Astrocyte (in vitro differentiated cells and primary cell): ENCODE measurements around the gene ATP2A2. TPM values are rescaled to one million over a fixed set of nuclear protein-coding genes. Genes with fewer than 3 reads are reported as not detected.

Source experiments
- DNase-seq: peaks from one replicate; pipeline ENCODE4 v3.0.0-alpha.2; 2010; ENCODE audit warnings: low read depth
- FAIRE-seq: peaks from 2 replicates; lab custom pipeline; 2011; peaks lifted over from hg19 to GRCh38; lab: Jason Lieb, UNC
- H2AFZ ChIP-seq: 2 replicates; pipeline ENCODE4 v1.6.0; 2012; ENCODE audit warnings: low read depth, low read length, inconsistent platforms
- H3K27ac ChIP-seq: 2 replicates; pipeline ENCODE4 v1.5.1; 2011; ENCODE audit warnings: low read depth, low read length, inconsistent platforms
- H3K27me3 ChIP-seq: 2 replicates; pipeline ENCODE4 v1.6.0; 2011; ENCODE audit warnings: low read length, inconsistent platforms; ENCODE audit not compliant: insufficient read depth
- H3K36me3 ChIP-seq: 2 replicates; pipeline ENCODE4 v1.5.1; 2011; ENCODE audit warnings: low read length, inconsistent platforms; ENCODE audit not compliant: insufficient read depth
- H3K4me1 ChIP-seq: 2 replicates; pipeline ENCODE4 v1.5.1; 2011; ENCODE audit warnings: low read length, inconsistent platforms; ENCODE audit not compliant: insufficient read depth
- H3K4me2 ChIP-seq: 2 replicates; pipeline ENCODE4 v1.6.0; 2012; ENCODE audit warnings: low read length, inconsistent platforms
- H3K4me3 ChIP-seq: 2 replicates; pipeline ENCODE4 v1.5.1; 2011; ENCODE audit warnings: low read depth, mild to moderate bottlenecking, low read length, inconsistent platforms; ENCODE audit not compliant: insufficient read depth
- H3K79me2 ChIP-seq: 2 replicates; pipeline ENCODE4 v1.6.0; 2012; ENCODE audit warnings: mild to moderate bottlenecking, low read length, inconsistent platforms; ENCODE audit not compliant: insufficient read depth
- H3K9ac ChIP-seq: 2 replicates; pipeline ENCODE4 v1.6.0; 2012; ENCODE audit warnings: mild to moderate bottlenecking, low read length, inconsistent platforms
- H3K9me3 ChIP-seq: 2 replicates; pipeline ENCODE4 v1.5.1; 2012; ENCODE audit warnings: low read depth, mild to moderate bottlenecking, low read length, inconsistent platforms; ENCODE audit not compliant: insufficient read depth
- H4K20me1 ChIP-seq: 2 replicates; pipeline ENCODE4 v1.6.0; 2012; ENCODE audit warnings: low read length, inconsistent platforms; ENCODE audit not compliant: insufficient read depth
- H3K27ac Mint-ChIP-seq: one replicate; pipeline ENCODE4 v1.8.0; 2021; ENCODE audit warnings: mild to moderate bottlenecking, mixed read lengths; ENCODE audit not compliant: unreplicated experiment
- H3K27me3 Mint-ChIP-seq: one replicate; pipeline ENCODE4 v1.8.0; 2021; ENCODE audit warnings: low read depth, mixed read lengths; ENCODE audit not compliant: unreplicated experiment
- H3K36me3 Mint-ChIP-seq: one replicate; pipeline ENCODE4 v1.8.0; 2021; ENCODE audit warnings: low read depth, mixed read lengths; ENCODE audit not compliant: unreplicated experiment
- H3K4me1 Mint-ChIP-seq: one replicate; pipeline ENCODE4 v1.8.0; 2021; ENCODE audit warnings: low read depth, mixed read lengths; ENCODE audit not compliant: unreplicated experiment
- H3K4me3 Mint-ChIP-seq: one replicate; pipeline ENCODE4 v1.8.0; 2021; ENCODE audit warnings: mild to moderate bottlenecking, moderate library complexity, mixed read lengths; ENCODE audit not compliant: unreplicated experiment
- H3K9me3 Mint-ChIP-seq: one replicate; pipeline ENCODE4 v1.8.0; 2021; ENCODE audit warnings: mild to moderate bottlenecking, mixed read lengths; ENCODE audit not compliant: unreplicated experiment
- CTCF ChIP-seq: IDR thresholded peaks from 2 replicates; pipeline ENCODE4 v1.5.1; 2011; ENCODE audit warnings: low read depth, mild to moderate bottlenecking, inconsistent platforms, low read length, moderate library complexity; ENCODE audit not compliant: insufficient read depth
- EZH2 ChIP-seq: IDR thresholded peaks from 2 replicates; pipeline ENCODE4 v1.6.1; 2012; ENCODE audit warnings: mild to moderate bottlenecking, low read length, inconsistent platforms; ENCODE audit not compliant: insufficient read depth
- total RNA-seq: library from RNA; stranded (reverse); gene quantifications from 2 replicates; pipeline ENCODE4 v1.2.1, GENCODE V29; 2021

Gene ATP2A2
- total RNA-seq, 1 donor from 2014 or later, result 262 TPM

DNA sequence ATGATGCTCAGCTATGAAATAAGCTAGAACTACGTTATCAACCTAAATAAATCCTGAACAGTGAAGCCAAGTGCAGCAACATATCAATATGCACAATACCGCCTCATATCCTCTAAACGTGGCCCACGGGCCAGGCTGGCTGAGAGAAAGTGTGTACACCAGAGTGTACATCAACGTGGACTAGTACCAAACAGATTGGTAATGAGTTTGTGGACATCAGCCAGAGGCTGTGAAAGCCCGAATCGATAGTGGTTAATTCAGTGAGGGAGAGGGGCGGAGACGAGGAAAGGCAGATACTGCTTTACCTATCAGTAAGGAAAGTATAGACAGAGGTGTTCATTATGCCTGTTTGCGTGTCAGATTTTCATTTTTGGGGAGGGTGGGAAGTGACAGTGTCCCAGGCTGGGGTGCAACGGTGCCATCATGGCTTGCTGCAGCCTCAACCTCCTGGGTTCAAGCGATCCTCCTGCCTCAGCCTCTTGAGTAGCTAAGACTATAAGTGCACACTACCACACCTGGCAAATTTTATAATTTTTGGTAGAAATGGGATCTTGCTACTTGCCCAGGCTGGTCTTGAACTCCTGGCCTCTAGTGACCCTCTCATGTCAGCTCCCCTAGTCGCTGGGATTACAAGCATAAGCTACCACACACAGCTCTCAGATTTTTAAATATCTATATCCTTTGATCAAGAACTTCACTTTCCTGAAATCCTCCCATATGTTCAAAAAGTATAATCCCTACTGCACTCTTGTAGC is 72.3 kb downstream of the ATP2A2 start:
- no peaks in the 10 kb centered on the region for H3K27me3 Mint-ChIP-seq
- Histone ChIP-seq H3K79me2 (no peaks in the 10 kb centered on the region), H3K4me3 (no peak overlapping the region), H4K20me1 (peaks cover 33% of the 10 kb centered on the region), H2AFZ (no peak overlapping the region), H3K9me3 (no peaks in the 10 kb centered on the region), H3K36me3 (peaks cover 24% of the 10 kb centered on the region), H3K27me3 (no peaks in the 10 kb centered on the region), H3K4me2 (no peak overlapping the region), H3K9ac (no peak overlapping the region), H3K4me1 (no peaks in the 10 kb centered on the region), H3K27ac (no peak overlapping the region)
- H3K27ac Mint-ChIP-seq, result no peak overlapping the region
- H3K4me3 Mint-ChIP-seq, result no peak overlapping the region
- TF ChIP-seq EZH2, result no peak
- no peak for TF ChIP-seq CTCF
- DNase-seq (no peak), FAIRE-seq (no peak)
- peaks cover 13% of the 10 kb centered on the region for H3K36me3 Mint-ChIP-seq
- H3K4me1 Mint-ChIP-seq, result peaks cover 2% of the 10 kb centered on the region
- H3K9me3 Mint-ChIP-seq, result no peaks in the 10 kb centered on the region

DNA sequence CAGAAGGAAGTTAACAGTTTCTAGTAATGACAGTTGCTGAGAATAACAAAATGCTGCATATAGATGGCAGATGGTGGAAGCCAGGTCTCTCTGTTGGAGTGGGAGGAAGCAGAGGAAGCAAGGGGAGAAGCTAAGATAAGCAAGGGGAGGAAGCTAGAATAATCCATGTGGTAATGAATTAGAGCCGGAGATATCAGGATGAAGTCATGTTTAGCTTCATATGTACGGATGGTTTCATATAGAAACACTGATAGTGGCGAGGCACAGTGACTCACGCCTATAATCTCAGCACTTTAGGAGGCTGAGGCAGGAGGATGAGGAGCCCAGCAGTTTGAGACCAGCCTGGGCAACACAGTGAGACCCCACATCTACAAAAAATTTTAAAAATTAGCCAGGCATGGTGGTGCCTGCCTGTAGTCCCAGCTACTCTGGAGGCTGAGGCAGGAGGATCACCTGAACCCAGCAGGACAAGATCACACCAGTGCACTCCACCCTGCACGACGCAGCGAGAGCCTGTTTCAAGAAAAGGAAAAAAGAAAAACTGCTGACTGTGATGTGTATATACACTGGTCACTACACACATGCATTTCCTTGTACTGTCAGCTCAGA is 73.2 kb downstream of the ATP2A2 start:
- DNase-seq, result no peak

More for the DNA sequence above, 73.2 kb downstream of the ATP2A2 start:
- H3K4me3 ChIP-seq, result no peak overlapping the region
- Mint-ChIP-seq H3K4me1 (peaks cover 2% of the 10 kb centered on the region), H3K27me3 (no peaks in the 10 kb centered on the region), H3K36me3 (peaks cover 13% of the 10 kb centered on the region), H3K9me3 (no peaks in the 10 kb centered on the region), H3K27ac (no peak overlapping the region), H3K4me3 (no peak overlapping the region)
- no peak overlapping the region for H2AFZ ChIP-seq
- H4K20me1 ChIP-seq, result peaks cover 24% of the 10 kb centered on the region
- H3K27me3 ChIP-seq, result no peaks in the 10 kb centered on the region
- no peak overlapping the region for H3K9ac ChIP-seq
- no peak for TF ChIP-seq CTCF
- TF ChIP-seq EZH2, result no peak
- peaks cover 17% of the 10 kb centered on the region for H3K36me3 ChIP-seq
- H3K4me2 ChIP-seq, result no peak overlapping the region
- no peaks in the 10 kb centered on the region for H3K9me3 ChIP-seq
- no peaks in the 10 kb centered on the region for H3K4me1 ChIP-seq
- H3K79me2 ChIP-seq, result no peaks in the 10 kb centered on the region
- no peak overlapping the region for H3K27ac ChIP-seq
- FAIRE-seq, result no peak
